Astrocyte (in vitro differentiated cells and primary cell): Measurements from ENCODE around the gene FUT8. TPM values are rescaled to one million over a fixed set of nuclear protein-coding genes. Genes with fewer than 3 reads are reported as not detected.

Experiments used
- DNase-seq: peaks from one replicate; pipeline ENCODE4 v3.0.0-alpha.2; 2010; ENCODE audit warnings: low read depth
- FAIRE-seq: peaks from 2 replicates; lab custom pipeline; 2011; peaks lifted over from hg19 to GRCh38; lab: Jason Lieb, UNC
- H2AFZ ChIP-seq: 2 replicates; pipeline ENCODE4 v1.6.0; 2012; ENCODE audit warnings: low read depth, low read length, inconsistent platforms
- H3K27ac ChIP-seq: 2 replicates; pipeline ENCODE4 v1.5.1; 2011; ENCODE audit warnings: low read depth, low read length, inconsistent platforms
- H3K27me3 ChIP-seq: 2 replicates; pipeline ENCODE4 v1.6.0; 2011; ENCODE audit warnings: low read length, inconsistent platforms; ENCODE audit not compliant: insufficient read depth
- H3K36me3 ChIP-seq: 2 replicates; pipeline ENCODE4 v1.5.1; 2011; ENCODE audit warnings: low read length, inconsistent platforms; ENCODE audit not compliant: insufficient read depth
- H3K4me1 ChIP-seq: 2 replicates; pipeline ENCODE4 v1.5.1; 2011; ENCODE audit warnings: low read length, inconsistent platforms; ENCODE audit not compliant: insufficient read depth
- H3K4me2 ChIP-seq: 2 replicates; pipeline ENCODE4 v1.6.0; 2012; ENCODE audit warnings: low read length, inconsistent platforms
- H3K4me3 ChIP-seq: 2 replicates; pipeline ENCODE4 v1.5.1; 2011; ENCODE audit warnings: low read depth, mild to moderate bottlenecking, low read length, inconsistent platforms; ENCODE audit not compliant: insufficient read depth
- H3K79me2 ChIP-seq: 2 replicates; pipeline ENCODE4 v1.6.0; 2012; ENCODE audit warnings: mild to moderate bottlenecking, low read length, inconsistent platforms; ENCODE audit not compliant: insufficient read depth
- H3K9ac ChIP-seq: 2 replicates; pipeline ENCODE4 v1.6.0; 2012; ENCODE audit warnings: mild to moderate bottlenecking, low read length, inconsistent platforms
- H3K9me3 ChIP-seq: 2 replicates; pipeline ENCODE4 v1.5.1; 2012; ENCODE audit warnings: low read depth, mild to moderate bottlenecking, low read length, inconsistent platforms; ENCODE audit not compliant: insufficient read depth
- H4K20me1 ChIP-seq: 2 replicates; pipeline ENCODE4 v1.6.0; 2012; ENCODE audit warnings: low read length, inconsistent platforms; ENCODE audit not compliant: insufficient read depth
- H3K27ac Mint-ChIP-seq: one replicate; pipeline ENCODE4 v1.8.0; 2021; ENCODE audit warnings: mild to moderate bottlenecking, mixed read lengths; ENCODE audit not compliant: unreplicated experiment
- H3K27me3 Mint-ChIP-seq: one replicate; pipeline ENCODE4 v1.8.0; 2021; ENCODE audit warnings: low read depth, mixed read lengths; ENCODE audit not compliant: unreplicated experiment
- H3K36me3 Mint-ChIP-seq: one replicate; pipeline ENCODE4 v1.8.0; 2021; ENCODE audit warnings: low read depth, mixed read lengths; ENCODE audit not compliant: unreplicated experiment
- H3K4me1 Mint-ChIP-seq: one replicate; pipeline ENCODE4 v1.8.0; 2021; ENCODE audit warnings: low read depth, mixed read lengths; ENCODE audit not compliant: unreplicated experiment
- H3K4me3 Mint-ChIP-seq: one replicate; pipeline ENCODE4 v1.8.0; 2021; ENCODE audit warnings: mild to moderate bottlenecking, moderate library complexity, mixed read lengths; ENCODE audit not compliant: unreplicated experiment
- H3K9me3 Mint-ChIP-seq: one replicate; pipeline ENCODE4 v1.8.0; 2021; ENCODE audit warnings: mild to moderate bottlenecking, mixed read lengths; ENCODE audit not compliant: unreplicated experiment
- EZH2 ChIP-seq: IDR thresholded peaks from 2 replicates; pipeline ENCODE4 v1.6.1; 2012; ENCODE audit warnings: mild to moderate bottlenecking, low read length, inconsistent platforms; ENCODE audit not compliant: insufficient read depth
- total RNA-seq: library from RNA; stranded (reverse); gene quantifications from 2 replicates; pipeline ENCODE4 v1.2.1, GENCODE V29; 2021
- TF ChIP-seq, protein P1 (sequence below): IDR thresholded peaks from 2 replicates; pipeline ENCODE4 v1.5.1; 2011; ENCODE audit warnings: low read depth, mild to moderate bottlenecking, inconsistent platforms, low read length, moderate library complexity; ENCODE audit not compliant: insufficient read depth

Gene FUT8
- total RNA-seq, 1 donor from 2014 or later: 52.7 TPM

DNA sequence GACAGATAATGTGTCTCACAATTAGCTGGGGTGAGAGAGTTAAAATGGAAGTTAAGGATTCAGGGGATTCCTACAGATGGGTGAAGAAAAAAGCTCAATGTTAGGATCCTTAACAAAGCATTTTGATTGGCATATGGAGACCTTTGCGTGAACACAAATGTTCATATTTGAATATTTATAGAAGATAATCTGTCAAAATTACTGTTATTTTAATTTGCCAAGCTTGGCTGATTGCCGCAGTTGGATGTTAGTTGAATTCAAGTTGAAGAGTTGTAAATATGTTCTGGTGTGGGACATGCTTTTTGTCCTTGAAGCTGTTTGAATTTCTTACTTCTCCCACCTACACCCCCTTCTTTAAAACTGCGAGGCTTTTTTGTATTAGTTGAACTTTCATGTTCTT is 91.2 kb downstream of the FUT8 start:
- Mint-ChIP-seq H3K36me3 (peaks cover 2% of the 10 kb centered on the region), H3K27ac (no peak overlapping the region), H3K4me1 (peaks cover 7% of the 10 kb centered on the region), H3K4me3 (no peak overlapping the region), H3K9me3 (peaks cover 4% of the 10 kb centered on the region), H3K27me3 (no peaks in the 10 kb centered on the region)
- peaks cover 3% of the 10 kb centered on the region for H3K4me1 ChIP-seq
- DNase-seq (no peak), FAIRE-seq (no peak)
- no peaks in the 10 kb centered on the region for H3K9me3 ChIP-seq
- no peak overlapping the region for H2AFZ ChIP-seq
- peaks cover 79% of the 10 kb centered on the region for H3K79me2 ChIP-seq
- H3K4me3 ChIP-seq: no peak overlapping the region
- TF ChIP-seq EZH2: no peak
- TF ChIP-seq, protein P1, sequence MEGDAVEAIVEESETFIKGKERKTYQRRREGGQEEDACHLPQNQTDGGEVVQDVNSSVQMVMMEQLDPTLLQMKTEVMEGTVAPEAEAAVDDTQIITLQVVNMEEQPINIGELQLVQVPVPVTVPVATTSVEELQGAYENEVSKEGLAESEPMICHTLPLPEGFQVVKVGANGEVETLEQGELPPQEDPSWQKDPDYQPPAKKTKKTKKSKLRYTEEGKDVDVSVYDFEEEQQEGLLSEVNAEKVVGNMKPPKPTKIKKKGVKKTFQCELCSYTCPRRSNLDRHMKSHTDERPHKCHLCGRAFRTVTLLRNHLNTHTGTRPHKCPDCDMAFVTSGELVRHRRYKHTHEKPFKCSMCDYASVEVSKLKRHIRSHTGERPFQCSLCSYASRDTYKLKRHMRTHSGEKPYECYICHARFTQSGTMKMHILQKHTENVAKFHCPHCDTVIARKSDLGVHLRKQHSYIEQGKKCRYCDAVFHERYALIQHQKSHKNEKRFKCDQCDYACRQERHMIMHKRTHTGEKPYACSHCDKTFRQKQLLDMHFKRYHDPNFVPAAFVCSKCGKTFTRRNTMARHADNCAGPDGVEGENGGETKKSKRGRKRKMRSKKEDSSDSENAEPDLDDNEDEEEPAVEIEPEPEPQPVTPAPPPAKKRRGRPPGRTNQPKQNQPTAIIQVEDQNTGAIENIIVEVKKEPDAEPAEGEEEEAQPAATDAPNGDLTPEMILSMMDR: no peak
- H3K27ac ChIP-seq: no peak overlapping the region
- no peak overlapping the region for H3K4me2 ChIP-seq
- peaks cover 30% of the 10 kb centered on the region for H4K20me1 ChIP-seq
- H3K36me3 ChIP-seq: no peaks in the 10 kb centered on the region
- no peaks in the 10 kb centered on the region for H3K27me3 ChIP-seq
- no peak overlapping the region for H3K9ac ChIP-seq

- Mint-ChIP-seq H3K4me3 (no peak overlapping the region), H3K27me3 (no peaks in the 10 kb centered on the region), H3K9me3 (peaks cover 10% of the 10 kb centered on the region), H3K4me1 (peaks cover 7% of the 10 kb centered on the region), H3K36me3 (peaks cover 2% of the 10 kb centered on the region), H3K27ac (no peak overlapping the region)
- H4K20me1 ChIP-seq: peaks cover 42% of the 10 kb centered on the region
- H3K9me3 ChIP-seq: no peaks in the 10 kb centered on the region
- H2AFZ ChIP-seq: no peak overlapping the region
- TF ChIP-seq, protein P1: no peak
- H3K4me3 ChIP-seq: no peak overlapping the region
- H3K4me2 ChIP-seq: no peak overlapping the region
- H3K9ac ChIP-seq: no peak overlapping the region
- peaks cover 3% of the 10 kb centered on the region for H3K4me1 ChIP-seq
- H3K79me2 ChIP-seq: peaks cover 81% of the 10 kb centered on the region
- no peak overlapping the region for H3K27ac ChIP-seq
- no peak for FAIRE-seq
- no peak for DNase-seq
- H3K27me3 ChIP-seq: no peaks in the 10 kb centered on the region
- H3K36me3 ChIP-seq: no peaks in the 10 kb centered on the region
Measured at GRCh38 chr14:65506801-65507200, 94.3 kb downstream of the FUT8 start.

DNA sequence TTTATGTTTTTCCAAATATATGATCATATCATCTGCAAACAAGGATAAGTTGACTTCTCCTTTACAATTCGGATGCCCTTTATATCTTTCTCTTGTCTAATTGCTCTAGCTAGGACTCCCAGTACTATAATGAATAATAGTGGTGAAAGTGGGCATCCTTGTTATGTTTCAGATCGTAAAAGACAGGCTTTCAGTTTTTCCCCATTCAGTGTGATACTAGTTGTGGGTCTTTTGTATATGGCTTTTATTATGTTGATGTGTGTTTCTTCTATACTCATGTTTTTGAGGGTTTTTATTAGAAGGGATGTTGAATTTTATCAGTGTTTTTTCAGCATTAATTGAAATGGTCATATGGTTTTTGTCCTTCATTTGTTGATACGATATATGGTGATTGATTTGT is 97.3 kb downstream of the FUT8 start:
- H3K27ac ChIP-seq: no peak overlapping the region
- H3K36me3 Mint-ChIP-seq: peaks cover 2% of the 10 kb centered on the region
- no peak overlapping the region for H2AFZ ChIP-seq
- FAIRE-seq (no peak), DNase-seq (no peak)
- H3K27me3 ChIP-seq: no peaks in the 10 kb centered on the region
- H3K4me1 Mint-ChIP-seq: no peaks in the 10 kb centered on the region
- H3K9ac ChIP-seq: no peak overlapping the region
- no peak overlapping the region for H3K4me3 ChIP-seq
- no peak overlapping the region for H3K27ac Mint-ChIP-seq
- H4K20me1 ChIP-seq: peaks cover 54% of the 10 kb centered on the region
- H3K4me1 ChIP-seq: no peaks in the 10 kb centered on the region
- peaks cover 85% of the 10 kb centered on the region for H3K79me2 ChIP-seq
- TF ChIP-seq, protein P1: no peak
- TF ChIP-seq EZH2: no peak
- H3K27me3 Mint-ChIP-seq: no peaks in the 10 kb centered on the region
- H3K9me3 ChIP-seq: no peaks in the 10 kb centered on the region
- no peak overlapping the region for H3K4me2 ChIP-seq
- H3K9me3 Mint-ChIP-seq: peaks cover 10% of the 10 kb centered on the region
- H3K4me3 Mint-ChIP-seq: no peak overlapping the region
- no peaks in the 10 kb centered on the region for H3K36me3 ChIP-seq
